Right renal pelvis (tissue), 4 donors: ENCODE measurements around the gene MAG. TPM values are rescaled to one million over a fixed set of nuclear protein-coding genes. Genes with fewer than 3 reads are reported as not detected.

Source experiments
- DNase-seq, 4 donors: peaks; one replicate each; pipeline ENCODE4 v3.0.0-alpha.2; 2013; ENCODE audit warnings: low read depth in 4 of 4, low spot score in 3 of 4, missing footprints in 1 of 4
- polyA plus RNA-seq, 4 donors: library from polyadenylated mRNA; unstranded; fragments of 120-200 nt; gene quantifications; one replicate each; pipeline ENCODE4 v1.2.1, GENCODE V29; 2013; ENCODE audit not compliant: insufficient read length in 4 of 4

Gene MAG
- polyA plus RNA-seq = 10 to 100 TPM in 1 of 4 donors, 1 to 10 TPM in 3; 2.4 to 13.5 (median 2.8) TPM

GRCh38 chr19:35291916-35292315 is at the start of gene MAG:
MAG (plus strand) TSS chr19:35292161; CDS start chr19:35295409, 3,248 bp downstream.
- no peak for DNase-seq

GRCh38 chr19:35246466-35247092 is 45.4 kb upstream of the MAG start:
- no peak for DNase-seq

- peak; percentile 76 to 90 (median 84) for DNase-seq
Observed at GRCh38 chr19:35247526-35248309, 44.2 kb upstream of the MAG start.

- peak; percentile 76 to 84 (median 79) for DNase-seq
Observed at GRCh38 chr19:35248310-35249145, 43.4 kb upstream of the MAG start, which contains the start of gene LSR. LSR (plus strand) TSS chr19:35249002; CDS start chr19:35249023, 21 bp downstream.

GRCh38 chr19:35249146-35249847 is 42.7 kb upstream of the MAG start:
- DNase-seq = no peak

GRCh38 chr19:35249848-35250711 is 41.9 kb upstream of the MAG start:
- DNase-seq = no peak

- DNase-seq = no peak
Observed at GRCh38 chr19:35251456-35251855, 40.5 kb upstream of the MAG start.

- DNase-seq = no peak
Observed at GRCh38 chr19:35253316-35254286, 38.4 kb upstream of the MAG start.

GRCh38 chr19:35254341-35255297 is 37.3 kb upstream of the MAG start:
- DNase-seq = no peak

- DNase-seq = no peak
Observed at GRCh38 chr19:35256566-35256965, 35.4 kb upstream of the MAG start.

- DNase-seq = no peak
Observed at GRCh38 chr19:35257113-35257461, 34.9 kb upstream of the MAG start.

- DNase-seq = no peak
Observed at GRCh38 chr19:35260694-35261304, 31.2 kb upstream of the MAG start.

GRCh38 chr19:35261356-35262100 is 30.4 kb upstream of the MAG start:
- DNase-seq = no peak

- DNase-seq = no peak
Observed at GRCh38 chr19:35262101-35262761, 29.7 kb upstream of the MAG start.

- no peak for DNase-seq
Observed at GRCh38 chr19:35264268-35265125, 27.5 kb upstream of the MAG start.
